Measurements from ENCODE around the gene TBC1D21.

DNA sequence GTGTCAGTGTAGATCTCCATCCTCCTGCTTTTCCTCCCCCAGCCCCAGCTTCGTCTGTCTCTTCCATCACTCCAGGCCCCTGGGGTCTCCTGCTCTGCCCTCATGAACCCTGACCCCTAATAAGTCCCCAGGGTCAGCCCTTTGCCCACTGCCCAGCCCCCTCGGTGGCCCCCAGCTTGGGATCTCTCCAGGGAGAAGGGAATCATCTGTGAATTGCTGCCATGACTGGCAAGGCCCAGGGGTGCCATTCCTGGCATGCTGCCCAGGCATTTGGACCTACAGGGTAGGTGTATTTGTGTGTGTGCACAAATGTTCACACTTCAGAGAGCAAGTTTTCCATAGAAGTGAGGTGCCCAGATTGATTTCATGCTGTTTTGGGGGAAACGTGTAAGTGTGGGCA is 5.9 kb upstream of the TBC1D21 start:
- TF ChIP-seq SUZ12 (IDR thresholded peaks at IDR 0.05) (no peak), BHLHE40 (IDR thresholded peaks at IDR 0.05; ENCODE audit: borderline replicate concordance) (no peak), FOXM1 (IDR thresholded peaks at IDR 0.05; ENCODE audit: borderline replicate concordance) (no peak), SP1 (IDR thresholded peaks at IDR 0.05) (no peak), TARDBP (IDR thresholded peaks at IDR 0.05) (no peak), CTBP1 (IDR thresholded peaks at IDR 0.05; ENCODE audit: borderline replicate concordance) (no peak), FOXK2 (IDR thresholded peaks at IDR 0.05) (no peak), NFRKB (IDR thresholded peaks at IDR 0.05) (no peak), HDGF (IDR thresholded peaks at IDR 0.05; ENCODE audit: borderline replicate concordance) (no peak), ZNF384 (IDR thresholded peaks at IDR 0.05) (no peak), ELF4 (IDR thresholded peaks at IDR 0.05) (no peak), LEF1 (IDR thresholded peaks at IDR 0.05; ENCODE audit: borderline replicate concordance) (no peak), FOXA1 (IDR thresholded peaks at IDR 0.05) (no peak)
- TF ChIP-seq, protein P1, sequence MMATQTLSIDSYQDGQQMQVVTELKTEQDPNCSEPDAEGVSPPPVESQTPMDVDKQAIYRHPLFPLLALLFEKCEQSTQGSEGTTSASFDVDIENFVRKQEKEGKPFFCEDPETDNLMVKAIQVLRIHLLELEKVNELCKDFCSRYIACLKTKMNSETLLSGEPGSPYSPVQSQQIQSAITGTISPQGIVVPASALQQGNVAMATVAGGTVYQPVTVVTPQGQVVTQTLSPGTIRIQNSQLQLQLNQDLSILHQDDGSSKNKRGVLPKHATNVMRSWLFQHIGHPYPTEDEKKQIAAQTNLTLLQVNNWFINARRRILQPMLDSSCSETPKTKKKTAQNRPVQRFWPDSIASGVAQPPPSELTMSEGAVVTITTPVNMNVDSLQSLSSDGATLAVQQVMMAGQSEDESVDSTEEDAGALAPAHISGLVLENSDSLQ (IDR thresholded peaks at IDR 0.05) = no peak

Data from HEK293T (cell line).